ENCODE data around the gene CDT1. TPM values are rescaled to one million over a fixed set of nuclear protein-coding genes. Genes with fewer than 3 reads are reported as not detected.

CDT1 gene
- total RNA-seq, 1 experiment from 2014 or later, result 97.7 TPM

DNA sequence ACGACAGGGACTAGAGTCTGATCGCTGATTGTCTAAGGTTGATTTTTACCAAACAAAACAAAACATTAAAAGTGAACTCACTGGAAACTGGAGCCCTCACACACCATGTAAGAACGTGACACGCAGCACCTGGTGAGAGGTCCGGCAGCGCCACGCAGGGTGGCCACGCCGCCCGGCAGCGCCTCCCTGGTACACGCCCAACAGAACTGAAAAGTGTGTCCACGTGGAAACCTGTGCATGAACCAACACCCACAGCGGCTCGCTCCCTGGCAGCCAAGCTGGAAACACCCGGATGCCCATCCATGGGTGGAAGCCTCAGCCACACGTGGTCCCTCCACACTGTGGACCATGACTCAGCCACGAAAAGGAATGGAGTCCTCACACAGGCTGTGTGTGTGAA, 44.1 kb downstream of the CDT1 start:
- Mint-ChIP-seq H3K27ac (ENCODE audit: unreplicated experiment) (no peak overlapping the region), H3K36me3 (ENCODE audit: insufficient read depth, unreplicated experiment) (peaks cover 10% of the 10 kb centered on the region), H3K4me3 (ENCODE audit: unreplicated experiment) (no peak overlapping the region), H3K9me3 (ENCODE audit: unreplicated experiment) (no peaks in the 10 kb centered on the region), H3K4me1 (ENCODE audit: low read depth, unreplicated experiment) (no peaks in the 10 kb centered on the region), H3K27me3 (ENCODE audit: insufficient read depth, unreplicated experiment) (no peaks in the 10 kb centered on the region)
- intact Hi-C loops (cut with micrococcal nuclease; ENCODE audit: unreplicated experiment), result no loop called here
- TF ChIP-seq, protein P1, sequence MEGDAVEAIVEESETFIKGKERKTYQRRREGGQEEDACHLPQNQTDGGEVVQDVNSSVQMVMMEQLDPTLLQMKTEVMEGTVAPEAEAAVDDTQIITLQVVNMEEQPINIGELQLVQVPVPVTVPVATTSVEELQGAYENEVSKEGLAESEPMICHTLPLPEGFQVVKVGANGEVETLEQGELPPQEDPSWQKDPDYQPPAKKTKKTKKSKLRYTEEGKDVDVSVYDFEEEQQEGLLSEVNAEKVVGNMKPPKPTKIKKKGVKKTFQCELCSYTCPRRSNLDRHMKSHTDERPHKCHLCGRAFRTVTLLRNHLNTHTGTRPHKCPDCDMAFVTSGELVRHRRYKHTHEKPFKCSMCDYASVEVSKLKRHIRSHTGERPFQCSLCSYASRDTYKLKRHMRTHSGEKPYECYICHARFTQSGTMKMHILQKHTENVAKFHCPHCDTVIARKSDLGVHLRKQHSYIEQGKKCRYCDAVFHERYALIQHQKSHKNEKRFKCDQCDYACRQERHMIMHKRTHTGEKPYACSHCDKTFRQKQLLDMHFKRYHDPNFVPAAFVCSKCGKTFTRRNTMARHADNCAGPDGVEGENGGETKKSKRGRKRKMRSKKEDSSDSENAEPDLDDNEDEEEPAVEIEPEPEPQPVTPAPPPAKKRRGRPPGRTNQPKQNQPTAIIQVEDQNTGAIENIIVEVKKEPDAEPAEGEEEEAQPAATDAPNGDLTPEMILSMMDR (IDR thresholded peaks at IDR 0.05; ENCODE audit: insufficient read depth in 1 of 2, low read depth in 1 of 2, low read length in 1 of 2, severe bottlenecking in 1 of 2, unreplicated experiment in 1 of 2), result no peak
- Histone ChIP-seq H3K9me3 (no peaks in the 10 kb centered on the region), H3K36me3 (ENCODE audit: control insufficient read depth, insufficient read depth, low read length) (peaks cover 3% of the 10 kb centered on the region; the same call in 1 of the 2 replicates), H3K27me3 (replicated peaks; ENCODE audit: control insufficient read depth, insufficient read depth, low read length) (no peaks in the 10 kb centered on the region), H3K4me1 (no peaks in the 10 kb centered on the region), H3K4me3 (ENCODE audit: low read depth, low read length) (no peak overlapping the region)
- BruUV-seq (replicated peaks), result no TSS peak
- ChIA-PET POLR2A (no interaction called here), CTCF (no interaction called here)
- no peak for DNase-seq

DNA sequence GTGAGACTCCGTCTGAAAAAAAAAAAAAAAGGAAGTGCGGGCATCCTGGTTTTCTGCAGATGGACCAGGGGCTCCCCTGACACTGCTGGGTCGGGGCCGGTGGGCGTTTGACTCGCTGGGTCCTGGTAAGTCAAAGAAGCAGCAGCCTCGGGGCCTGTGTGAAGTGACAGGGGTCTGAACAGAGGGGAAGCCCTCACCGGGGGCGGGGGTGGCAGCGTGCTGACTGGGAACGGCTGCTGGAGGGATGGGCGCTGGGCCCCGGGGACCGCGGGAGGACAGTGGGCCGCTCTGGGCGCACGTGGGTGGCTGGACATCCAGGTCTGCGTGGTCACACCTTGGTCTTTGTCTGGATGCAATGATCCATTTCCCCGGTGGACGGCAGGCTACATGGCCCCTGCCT, 45.0 kb downstream of the CDT1 start:
- Histone ChIP-seq H3K4me3 (ENCODE audit: low read depth, low read length) (no peak overlapping the region), H3K9me3 (no peaks in the 10 kb centered on the region), H3K27me3 (replicated peaks; ENCODE audit: control insufficient read depth, insufficient read depth, low read length) (no peaks in the 10 kb centered on the region), H3K36me3 (ENCODE audit: control insufficient read depth, insufficient read depth, low read length) (peaks cover 1% of the 10 kb centered on the region; the same call in 1 of the 2 replicates), H3K4me1 (no peaks in the 10 kb centered on the region)
- no peak overlapping the region for H3K27ac Mint-ChIP-seq (ENCODE audit: unreplicated experiment)
- intact Hi-C loops (cut with micrococcal nuclease; ENCODE audit: unreplicated experiment), result no loop called here
- H3K9me3 Mint-ChIP-seq (ENCODE audit: unreplicated experiment), result no peaks in the 10 kb centered on the region
- H3K4me1 Mint-ChIP-seq (ENCODE audit: low read depth, unreplicated experiment), result no peaks in the 10 kb centered on the region
- TF ChIP-seq, protein P1 (IDR thresholded peaks at IDR 0.05; ENCODE audit: insufficient read depth in 1 of 2, low read depth in 1 of 2, low read length in 1 of 2, severe bottlenecking in 1 of 2, unreplicated experiment in 1 of 2), result no peak
- H3K4me3 Mint-ChIP-seq (ENCODE audit: unreplicated experiment), result no peak overlapping the region
- peaks cover 11% of the 10 kb centered on the region for H3K36me3 Mint-ChIP-seq (ENCODE audit: insufficient read depth, unreplicated experiment)
- DNase-seq, result no peak
- CTCF ChIA-PET, result no interaction called here
- BruUV-seq (replicated peaks), result no TSS peak
- POLR2A ChIA-PET, result no interaction called here
- H3K27me3 Mint-ChIP-seq (ENCODE audit: insufficient read depth, unreplicated experiment), result no peaks in the 10 kb centered on the region

DNA sequence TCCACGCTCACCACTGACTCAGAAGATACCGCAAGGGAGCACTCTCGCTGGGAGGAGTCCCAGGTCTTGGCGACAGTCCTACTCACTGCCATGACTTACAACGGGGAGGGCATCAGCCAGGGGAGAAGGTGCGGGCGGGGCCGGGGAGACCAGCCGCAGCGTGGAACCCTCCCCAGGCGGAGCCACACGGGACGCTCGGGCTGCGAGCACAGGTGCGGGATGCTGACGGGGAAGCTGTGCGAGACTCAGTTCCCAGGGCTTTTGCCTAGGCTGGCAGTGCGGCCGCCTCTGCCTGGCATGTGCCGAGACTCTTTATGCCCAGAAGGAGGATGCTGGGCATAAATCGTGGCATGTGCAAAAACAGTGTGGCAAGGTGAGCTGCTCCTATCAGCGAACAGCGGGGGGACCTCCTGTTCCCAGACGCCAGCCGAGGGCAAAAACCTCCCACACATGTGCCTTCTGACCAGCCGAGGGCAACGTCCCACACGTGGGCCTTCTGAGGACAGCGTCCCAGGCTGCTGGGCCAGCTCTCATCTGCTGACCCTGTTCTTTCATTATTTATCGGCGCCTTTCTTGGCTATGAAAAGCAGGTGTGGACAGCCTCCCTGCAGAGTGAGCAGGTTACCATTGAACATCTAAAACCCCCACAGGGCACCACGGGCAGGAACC, 47.1 kb downstream of the CDT1 start:
- H3K4me1 ChIP-seq, result peaks cover 2% of the 10 kb centered on the region
- H3K9me3 Mint-ChIP-seq (ENCODE audit: unreplicated experiment), result no peaks in the 10 kb centered on the region
- TF ChIP-seq, protein P1 (IDR thresholded peaks at IDR 0.05; ENCODE audit: insufficient read depth in 1 of 2, low read depth in 1 of 2, low read length in 1 of 2, severe bottlenecking in 1 of 2, unreplicated experiment in 1 of 2), result no peak
- H3K27me3 Mint-ChIP-seq (ENCODE audit: insufficient read depth, unreplicated experiment), result no peaks in the 10 kb centered on the region
- H3K27me3 ChIP-seq (replicated peaks; ENCODE audit: control insufficient read depth, insufficient read depth, low read length), result no peaks in the 10 kb centered on the region
- ChIA-PET CTCF (no interaction called here), POLR2A (interaction anchor here (0.7 kb wide), 1 partner anchor 186 kb away, joined by 3 read pairs; no protein-coding TSS in a partner anchor)
- peaks cover 1% of the 10 kb centered on the region; the same call in 1 of the 2 replicates for H3K36me3 ChIP-seq (ENCODE audit: control insufficient read depth, insufficient read depth, low read length)
- peaks cover 7% of the 10 kb centered on the region for H3K4me1 Mint-ChIP-seq (ENCODE audit: low read depth, unreplicated experiment)
- H3K36me3 Mint-ChIP-seq (ENCODE audit: insufficient read depth, unreplicated experiment), result peaks cover 11% of the 10 kb centered on the region
- no TSS peak for BruUV-seq (replicated peaks)
- intact Hi-C loops (cut with micrococcal nuclease; ENCODE audit: unreplicated experiment), result no loop called here
- no peak for DNase-seq
- no peak overlapping the region for H3K4me3 ChIP-seq (ENCODE audit: low read depth, low read length)
- H3K27ac Mint-ChIP-seq (ENCODE audit: unreplicated experiment), result no peak overlapping the region
- H3K9me3 ChIP-seq, result no peaks in the 10 kb centered on the region
- H3K4me3 Mint-ChIP-seq (ENCODE audit: unreplicated experiment), result no peak overlapping the region
